Activated T-cell treated with anti-CD3 and anti-CD28 coated beads, Interleukin-2, amount 50 U/mL, for 48 hours (primary cell): Measurements from ENCODE around the gene ASXL1.
"Not testable (repeated sequence)": the region's sequence is repeated elsewhere in the genome, so short reads cannot be mapped to it uniquely, and the experiment has no call there.

Source experiments
- DNase-seq, 2 experiments: peaks; one replicate each; pipeline ENCODE4 v3.0.0-alpha.2; 2020

Gene ASXL1

GRCh38 chr20:32455171-32455900 lies 97.2 kb downstream of the ASXL1 start:
- DNase-seq: no peak

- DNase-seq: no peak
Measured at GRCh38 chr20:32455901-32456701, 98.0 kb downstream of the ASXL1 start.

- DNase-seq: peak; percentile 61 to 66
Measured at GRCh38 chr20:32456869-32457478, 98.8 kb downstream of the ASXL1 start.

GRCh38 chr20:32457479-32457986 lies 99.4 kb downstream of the ASXL1 start:
- DNase-seq: no peak

- no peak for DNase-seq
Measured at GRCh38 chr20:32458061-32458836, 100.1 kb downstream of the ASXL1 start.

- no peak for DNase-seq
Measured at GRCh38 chr20:32458837-32459220, 100.7 kb downstream of the ASXL1 start.

- DNase-seq: no peak
Measured at GRCh38 chr20:32460231-32460630, 102.1 kb downstream of the ASXL1 start.

- DNase-seq: no peak
Measured at GRCh38 chr20:32460683-32461320, 102.7 kb downstream of the ASXL1 start.

- DNase-seq: no peak
Measured at GRCh38 chr20:32461836-32462600, 103.9 kb downstream of the ASXL1 start.

- DNase-seq: no peak
Measured at GRCh38 chr20:32462900-32463641, 104.9 kb downstream of the ASXL1 start.

- no peak for DNase-seq
Measured at GRCh38 chr20:32463642-32464400, 105.7 kb downstream of the ASXL1 start.

- no peak for DNase-seq
Measured at GRCh38 chr20:32464401-32465091, 106.4 kb downstream of the ASXL1 start.

GRCh38 chr20:32465092-32465900 lies 107.2 kb downstream of the ASXL1 start:
- DNase-seq: no peak

- not testable (repeated sequence) for DNase-seq
Measured at GRCh38 chr20:32465901-32466675, 108.0 kb downstream of the ASXL1 start.

GRCh38 chr20:32466739-32467505 lies 108.8 kb downstream of the ASXL1 start:
- no peak for DNase-seq

GRCh38 chr20:32467506-32468312 lies 109.6 kb downstream of the ASXL1 start:
- DNase-seq: no peak
